ENCODE data around the gene FGD3.

DNA sequence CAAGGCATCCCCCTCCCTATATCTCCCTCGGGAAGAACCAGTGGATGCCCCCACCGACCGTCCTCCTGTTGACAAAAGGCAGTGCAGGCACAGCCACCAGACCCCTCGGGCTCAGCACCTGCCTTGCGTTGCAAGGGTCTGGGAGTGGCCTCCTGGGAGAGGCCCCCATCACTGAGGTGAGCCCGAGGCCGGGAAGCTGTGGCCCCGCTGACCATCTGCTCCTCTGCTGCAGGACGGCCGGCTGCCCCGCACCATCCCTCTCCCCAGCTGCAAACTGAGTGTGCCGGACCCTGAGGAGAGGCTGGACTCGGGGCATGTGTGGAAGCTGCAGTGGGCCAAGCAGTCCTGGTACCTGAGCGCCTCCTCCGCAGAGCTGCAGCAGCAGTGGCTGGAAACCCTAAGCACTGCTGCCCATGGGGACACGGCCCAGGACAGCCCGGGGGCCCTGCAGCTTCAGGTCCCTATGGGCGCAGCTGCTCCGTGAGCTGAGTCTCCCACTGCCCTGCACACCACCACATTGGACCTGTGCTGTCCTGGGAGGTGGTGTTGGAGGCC is 87.9 kb downstream of the FGD3 start:
- TF ChIP-seq CTCF (IDR thresholded peaks at IDR 0.05): no peak
- TF ChIP-seq POLR2A (IDR thresholded peaks at IDR 0.05): no peak

All from right lobe of liver (tissue), 4 donors.